Prostate gland (tissue), 2 donors: ENCODE results near the gene SNX17. TPM values are rescaled to one million over a fixed set of nuclear protein-coding genes. Genes with fewer than 3 reads are reported as not detected.

Experiments
- DNase-seq: peaks from one replicate; pipeline ENCODE4 v3.0.0-alpha.2; 2019; ENCODE audit warnings: low spot score
- H3K27ac ChIP-seq, 2 donors: fragments of 200-600 bp; sonication (generic); 2 replicates each; pipeline ENCODE4 v1.5.1; 2017 to 2019
- H3K27me3 ChIP-seq: fragments of 200-600 bp; sonication (generic); replicated peaks from 2 replicates; pipeline ENCODE4 v1.5.1; 2019; ENCODE audit not compliant: insufficient read depth
- H3K36me3 ChIP-seq, 2 donors: fragments of 200-600 bp; sonication (generic); 1 replicate in 1 of 2; 2 replicates in 1 of 2; pipeline versions ENCODE4 v1.5.1 to v1.8.1; 2017 to 2019
- H3K4me1 ChIP-seq: fragments of 200-600 bp; sonication (generic); replicated peaks from 2 replicates; pipeline ENCODE4 v1.5.1; 2019
- H3K4me3 ChIP-seq, 2 donors: fragments of 200-600 bp; sonication (generic); 2 replicates each; pipeline ENCODE4 v1.5.1; 2017 to 2019
- H3K9me3 ChIP-seq: fragments of 200-600 bp; sonication (generic); 2 replicates; pipeline ENCODE4 v1.5.1; 2017
- POLR2A ChIP-seq: fragments of 450-650 bp; IDR thresholded peaks from one replicate; pipeline ENCODE4 v1.6.1; 2016; ENCODE audit warnings: antibody characterized with exemption, mild to moderate bottlenecking
- POLR2AphosphoS5 ChIP-seq: sonication (generic); formaldehyde crosslinking; IDR thresholded peaks from one replicate; pipeline ENCODE4 v1.6.1; 2017; ENCODE audit warnings: antibody characterized with exemption
- WGBS: methylation state at CpG from one replicate; pipeline ENCODE4 v1.1.5; 2018; 5-methylcytosine and 5-hydroxymethylcytosine counted together
- intact Hi-C: fragments of 100-400 bp; cut with DNase I; formaldehyde crosslinking; loops from one replicate; pipeline ENCODE4 v1.14.2; 2022
- total RNA-seq, 2 donors: library from RNA; depleted of rRNA; stranded (reverse); fragments of >200 nt; gene quantifications; one replicate each; pipeline ENCODE4 v1.1.0, GENCODE V29; 2016
- TF ChIP-seq, protein P1 (sequence below), 4 experiments: fragments of 200-600 bp in 2 of 4; fragments of 450-650 bp in 2 of 4; sonication (generic) in 2 of 4; IDR thresholded peaks; 1 replicate in 3 of 4; 2 replicates in 1 of 4; pipeline ENCODE4 v1.5.1; 2016 to 2019; ENCODE audit warnings: antibody characterized with exemption in 4 of 4, mild to moderate bottlenecking in 2 of 4, moderate library complexity in 2 of 4

SNX17 gene
- total RNA-seq, 2 donors from 2014 or later: 127 to 134 TPM

DNA sequence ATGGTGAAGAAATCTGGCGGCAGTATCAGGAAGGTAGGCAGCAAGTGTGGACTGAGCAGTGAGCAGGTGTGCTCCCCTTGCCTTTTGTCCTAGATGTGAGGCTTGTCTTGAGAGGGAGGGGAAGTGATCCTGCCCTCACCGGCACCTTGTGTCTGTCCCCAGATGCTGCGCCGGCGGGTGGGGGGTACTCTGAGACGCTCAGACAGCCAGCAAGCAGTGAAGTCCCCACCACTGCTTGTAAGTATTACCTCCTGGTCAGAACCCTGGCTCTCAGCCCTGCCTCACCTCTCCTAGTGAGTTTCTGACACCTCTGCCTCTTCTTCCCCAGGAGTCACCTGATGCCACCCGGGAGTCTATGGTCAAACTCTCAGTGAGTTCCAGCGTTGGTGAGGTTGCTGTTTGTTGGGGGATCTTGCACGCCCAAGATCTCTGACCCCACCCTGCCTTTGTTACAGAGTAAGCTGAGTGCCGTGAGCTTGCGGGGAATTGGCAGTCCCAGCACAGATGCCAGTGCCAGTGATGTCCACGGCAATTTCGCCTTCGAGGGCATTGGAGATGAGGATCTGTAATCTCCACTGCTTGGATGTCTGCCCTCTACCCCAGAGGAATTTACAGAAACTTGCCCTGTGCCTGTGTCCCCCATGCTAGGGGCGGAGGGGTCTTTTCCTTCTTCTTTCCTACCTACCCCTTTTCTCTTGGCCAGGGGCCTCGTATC lies 5.9 kb downstream of the SNX17 start:
- WGBS: 85% methylated on average over 16 of the region's 16 CpGs
- TF ChIP-seq POLR2AphosphoS5: no peak
- TF ChIP-seq, protein P1, sequence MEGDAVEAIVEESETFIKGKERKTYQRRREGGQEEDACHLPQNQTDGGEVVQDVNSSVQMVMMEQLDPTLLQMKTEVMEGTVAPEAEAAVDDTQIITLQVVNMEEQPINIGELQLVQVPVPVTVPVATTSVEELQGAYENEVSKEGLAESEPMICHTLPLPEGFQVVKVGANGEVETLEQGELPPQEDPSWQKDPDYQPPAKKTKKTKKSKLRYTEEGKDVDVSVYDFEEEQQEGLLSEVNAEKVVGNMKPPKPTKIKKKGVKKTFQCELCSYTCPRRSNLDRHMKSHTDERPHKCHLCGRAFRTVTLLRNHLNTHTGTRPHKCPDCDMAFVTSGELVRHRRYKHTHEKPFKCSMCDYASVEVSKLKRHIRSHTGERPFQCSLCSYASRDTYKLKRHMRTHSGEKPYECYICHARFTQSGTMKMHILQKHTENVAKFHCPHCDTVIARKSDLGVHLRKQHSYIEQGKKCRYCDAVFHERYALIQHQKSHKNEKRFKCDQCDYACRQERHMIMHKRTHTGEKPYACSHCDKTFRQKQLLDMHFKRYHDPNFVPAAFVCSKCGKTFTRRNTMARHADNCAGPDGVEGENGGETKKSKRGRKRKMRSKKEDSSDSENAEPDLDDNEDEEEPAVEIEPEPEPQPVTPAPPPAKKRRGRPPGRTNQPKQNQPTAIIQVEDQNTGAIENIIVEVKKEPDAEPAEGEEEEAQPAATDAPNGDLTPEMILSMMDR (IDR thresholded peaks at IDR 0.05): no peak
- TF ChIP-seq POLR2A: no peak
- intact Hi-C loops: loop anchor here (10.0 kb wide), 1 partner anchor 162 kb away; the partner anchor contains the start of genes ATRAID, CAD and SLC5A6
- Histone ChIP-seq H3K9me3 (no peaks in the 10 kb centered on the region), H3K27ac (no peak overlapping the region), H3K27me3 (no peaks in the 10 kb centered on the region), H3K4me1 (peaks cover 14% of the 10 kb centered on the region), H3K36me3 (peaks cover 13 to 20% of the 10 kb centered on the region in 2 donors), H3K4me3 (no peak overlapping the region)
- no peak for DNase-seq

DNA sequence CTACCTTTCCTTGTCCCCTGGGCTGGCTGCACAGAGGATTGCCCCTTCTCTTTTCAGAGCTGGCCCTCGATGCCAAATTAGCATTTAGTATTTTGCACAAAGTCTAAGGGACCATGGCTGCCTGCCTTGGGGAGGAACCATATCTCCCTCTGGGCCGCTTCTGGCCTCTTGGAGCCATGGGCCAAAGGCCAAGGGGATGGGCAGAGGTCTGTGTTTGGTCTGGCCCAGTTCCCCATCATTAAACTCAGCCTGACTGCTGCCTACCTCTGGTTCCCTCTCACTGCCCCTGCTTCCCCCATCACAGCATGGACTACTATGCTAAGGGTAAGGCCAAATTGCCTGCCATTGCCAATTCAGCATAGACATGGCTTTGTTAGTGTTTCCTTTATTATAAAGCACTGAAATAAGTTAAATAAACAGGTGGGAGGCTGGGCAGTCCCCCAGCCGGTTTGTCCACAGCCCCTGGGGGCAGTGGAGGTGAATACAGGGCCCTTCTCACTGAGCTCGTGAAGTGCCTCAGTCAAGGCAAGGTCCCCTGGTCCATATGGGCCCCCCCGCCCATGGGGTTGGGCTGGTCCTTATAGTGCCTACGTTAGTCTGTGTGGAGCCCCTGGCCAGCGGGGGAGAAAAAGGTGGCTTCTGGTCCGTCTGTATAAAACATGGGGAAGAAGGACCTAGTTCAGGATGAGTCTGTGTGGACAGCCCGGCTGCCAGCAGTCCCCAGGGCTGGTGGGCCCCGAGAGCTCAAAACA lies 6.6 kb downstream of the SNX17 start:
- peaks cover 13% of the 10 kb centered on the region for H3K4me1 ChIP-seq
- no peaks in the 10 kb centered on the region for H3K27me3 ChIP-seq
- intact Hi-C loops: loop anchor here (10.0 kb wide), 1 partner anchor 162 kb away; the partner anchor contains the start of genes ATRAID, CAD and SLC5A6
- no peak overlapping the region for H3K4me3 ChIP-seq
- H3K27ac ChIP-seq: no peak overlapping the region
- no peak for DNase-seq
- peaks cover 13 to 20% of the 10 kb centered on the region in 2 donors for H3K36me3 ChIP-seq
- H3K9me3 ChIP-seq: no peaks in the 10 kb centered on the region
- 59% methylated on average over 10 of the region's 10 CpGs for WGBS
- TF ChIP-seq POLR2A (no peak), POLR2AphosphoS5 (no peak)
- TF ChIP-seq, protein P1 (IDR thresholded peaks at IDR 0.05): no peak

DNA sequence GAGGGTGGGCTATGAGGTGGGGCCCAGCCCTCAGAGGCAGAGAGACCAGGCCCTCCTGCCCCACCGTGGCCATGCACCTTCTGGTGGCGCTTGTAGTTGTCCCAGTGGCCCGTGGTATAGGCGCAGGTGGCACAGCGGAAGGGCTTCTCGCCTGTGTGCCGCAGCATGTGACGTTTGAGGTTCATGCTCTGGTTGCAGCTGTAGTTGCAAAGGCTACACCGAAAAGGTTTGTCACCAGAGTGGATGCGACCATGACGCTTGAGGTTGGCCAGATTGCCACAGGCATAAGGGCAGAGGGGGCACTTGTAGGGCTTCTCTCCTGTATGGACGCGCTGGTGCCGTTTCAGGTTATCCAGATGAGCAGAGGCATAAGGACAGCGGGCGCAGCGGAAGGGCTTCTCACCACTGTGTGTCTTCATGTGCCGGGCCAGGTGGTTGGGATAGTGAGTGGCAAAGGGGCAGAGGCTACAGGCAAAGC lies 7.2 kb downstream of the SNX17 start:
- intact Hi-C loops: loop anchor here (10.0 kb wide), 1 partner anchor 163 kb away; the partner anchor contains the start of genes ATRAID, CAD and SLC5A6
- Histone ChIP-seq H3K27ac (no peak overlapping the region), H3K27me3 (no peaks in the 10 kb centered on the region), H3K36me3 (peaks cover 13 to 20% of the 10 kb centered on the region in 2 donors), H3K9me3 (no peaks in the 10 kb centered on the region), H3K4me1 (peaks cover 9% of the 10 kb centered on the region), H3K4me3 (no peak overlapping the region)
- DNase-seq: no peak
- TF ChIP-seq POLR2A: no peak
- no peak for TF ChIP-seq POLR2AphosphoS5
- TF ChIP-seq, protein P1 (IDR thresholded peaks at IDR 0.05): no peak
- 85% methylated on average over 18 of the region's 18 CpGs for WGBS

DNA sequence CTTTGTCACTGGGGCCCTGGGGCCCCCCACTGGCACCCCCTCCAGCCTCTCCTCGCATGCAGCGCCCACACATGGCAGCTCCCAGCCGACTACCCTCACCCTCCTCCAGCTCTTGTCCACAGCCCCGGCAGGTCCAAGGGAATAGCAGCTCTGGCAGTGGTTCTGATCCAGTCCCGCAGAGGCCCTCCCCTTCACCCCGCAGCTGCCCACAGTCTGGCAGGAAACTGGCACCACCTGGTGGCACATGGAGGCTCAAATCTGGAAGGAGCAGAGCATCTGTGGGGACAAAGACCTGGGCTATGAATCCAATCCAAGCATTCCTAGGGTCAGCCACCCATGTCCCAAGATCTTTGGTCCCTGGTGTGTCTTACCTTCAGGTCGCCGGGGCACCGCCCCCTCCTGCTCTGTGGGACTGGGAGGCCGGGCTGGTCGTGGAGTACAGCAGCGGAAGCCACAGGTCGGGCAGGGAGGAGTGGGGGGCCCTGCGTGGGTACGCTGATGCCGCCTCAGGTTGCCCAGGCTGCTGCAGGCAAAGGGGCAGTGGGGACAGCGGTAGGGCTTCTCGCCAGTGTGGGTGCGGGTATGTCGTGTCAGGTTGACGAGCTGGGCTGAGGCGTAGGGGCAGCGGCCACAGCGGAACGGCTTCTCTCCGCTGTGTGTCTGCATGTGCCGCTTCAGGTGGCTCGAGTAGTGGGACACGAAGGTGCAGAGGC lies 7.8 kb downstream of the SNX17 start:
- no peaks in the 10 kb centered on the region for H3K27me3 ChIP-seq
- intact Hi-C loops: loop anchor here (10.0 kb wide), 1 partner anchor 163 kb away; the partner anchor contains the start of genes ATRAID, CAD and SLC5A6
- H3K9me3 ChIP-seq: no peaks in the 10 kb centered on the region
- no peak for DNase-seq
- peaks cover 5% of the 10 kb centered on the region for H3K4me1 ChIP-seq
- TF ChIP-seq, protein P1 (IDR thresholded peaks at IDR 0.05): peak in 1 of 4 experiments; percentile 11
- TF ChIP-seq POLR2A: no peak
- no peak for TF ChIP-seq POLR2AphosphoS5
- H3K4me3 ChIP-seq: no peak overlapping the region
- no peak overlapping the region for H3K27ac ChIP-seq
- 65% methylated on average over 28 of the region's 29 CpGs for WGBS
- H3K36me3 ChIP-seq: peaks cover 14 to 20% of the 10 kb centered on the region in 2 donors
